ENCODE measurements around the gene KCNN2.
"Not testable (repeated sequence)": the region's sequence is repeated elsewhere in the genome, so short reads cannot be mapped to it uniquely, and the experiment has no call there.

Gene KCNN2

DNA sequence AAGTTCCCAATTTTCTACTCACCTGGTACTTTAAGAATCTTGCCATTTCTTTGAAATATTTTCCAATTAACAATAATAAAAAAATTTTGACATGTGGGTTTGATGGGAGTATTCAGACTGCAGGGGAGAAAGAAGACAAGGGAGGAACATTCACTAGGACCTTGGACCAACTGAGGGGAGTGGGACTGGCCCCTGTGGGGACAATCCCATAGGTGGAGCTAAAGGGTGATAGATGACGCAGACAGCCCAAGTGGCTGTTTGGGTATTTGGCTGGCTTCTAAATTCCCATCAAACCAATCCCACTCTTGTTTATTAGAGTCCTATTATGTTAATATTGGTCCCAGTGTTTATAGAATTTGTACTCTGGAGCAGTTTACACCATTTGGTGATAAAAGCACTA is 65.3 kb downstream of the KCNN2 start:
- no peak for DNase-seq

DNA sequence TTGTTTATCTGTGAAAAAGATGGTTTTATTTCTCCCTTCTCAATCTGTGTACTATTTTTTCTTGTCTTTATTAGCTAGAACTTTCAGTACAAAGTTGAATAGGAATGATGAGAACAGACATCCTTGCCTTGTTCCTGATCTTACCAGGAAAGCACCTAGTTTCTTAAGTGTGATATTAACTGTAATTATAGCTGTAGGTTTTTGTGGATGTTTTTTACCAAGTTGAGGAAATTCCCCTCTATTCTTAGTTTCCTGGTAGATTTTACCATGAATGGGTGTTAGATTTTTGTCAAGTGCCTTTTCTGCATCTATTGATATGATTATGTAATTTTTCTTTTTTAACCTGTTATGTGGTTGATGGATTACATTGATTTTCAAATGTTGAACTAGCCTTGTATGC is 68.7 kb downstream of the KCNN2 start:
- DNase-seq: no peak

DNA sequence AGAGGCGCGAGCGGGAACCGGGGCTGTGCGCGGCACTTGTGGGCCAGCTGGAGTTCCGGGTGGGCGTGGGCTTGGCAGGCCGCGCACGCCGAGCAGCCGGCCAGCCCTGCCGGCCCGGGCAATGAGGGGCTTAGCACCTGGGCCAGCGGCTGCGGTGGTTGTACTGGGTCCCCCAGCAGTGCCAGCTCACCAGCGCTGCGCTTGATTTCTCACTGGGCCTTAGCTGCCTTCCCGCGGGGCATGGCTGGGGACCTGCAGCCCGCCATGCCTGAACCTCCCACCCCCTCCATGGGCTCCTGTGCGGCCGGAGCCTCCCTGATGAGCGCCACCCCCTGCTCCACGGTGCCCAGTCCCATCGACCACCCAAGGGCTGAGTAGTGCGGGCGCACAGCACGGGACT is 70.8 kb downstream of the KCNN2 start:
- not testable (repeated sequence) for DNase-seq

DNA sequence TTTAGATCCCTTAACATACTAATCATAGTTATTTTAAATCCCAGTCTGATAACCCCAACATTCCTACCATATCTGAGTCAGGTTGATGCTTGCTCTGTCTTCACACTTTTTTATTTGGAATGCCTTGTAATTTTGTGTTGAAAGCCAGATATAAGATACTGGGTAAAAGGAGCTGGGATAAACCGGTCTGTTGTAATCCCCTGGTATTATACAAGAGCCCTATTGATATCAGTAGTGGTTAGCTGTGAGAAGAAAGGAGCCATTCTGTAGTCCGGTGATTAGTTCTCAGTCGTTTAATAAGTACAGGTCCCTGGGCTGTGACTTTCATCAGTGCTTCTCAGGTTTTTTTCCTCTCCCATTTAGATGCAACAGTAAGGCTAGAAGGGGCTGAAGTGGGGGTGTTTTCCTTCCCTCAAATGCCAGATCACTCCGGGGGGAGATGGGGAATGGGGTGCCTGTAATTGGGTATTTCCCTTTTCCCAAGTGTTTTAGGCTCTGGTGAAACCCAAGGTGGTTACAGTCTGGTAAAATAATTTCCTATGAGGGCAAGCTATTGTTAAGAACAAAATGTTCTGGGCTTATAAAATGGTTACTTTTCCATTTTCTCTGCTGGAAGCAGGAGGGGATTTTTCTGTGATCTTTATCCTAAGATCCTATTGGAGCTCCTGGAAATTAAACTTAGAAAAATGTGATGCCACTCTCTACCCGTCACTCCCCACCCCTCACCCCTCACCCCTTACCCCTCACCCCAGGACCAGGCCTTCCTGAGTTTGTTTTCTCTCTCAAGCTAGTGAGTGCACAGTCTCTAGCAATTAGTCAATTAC is 72.7 kb downstream of the KCNN2 start:
- DNase-seq: no peak

DNA sequence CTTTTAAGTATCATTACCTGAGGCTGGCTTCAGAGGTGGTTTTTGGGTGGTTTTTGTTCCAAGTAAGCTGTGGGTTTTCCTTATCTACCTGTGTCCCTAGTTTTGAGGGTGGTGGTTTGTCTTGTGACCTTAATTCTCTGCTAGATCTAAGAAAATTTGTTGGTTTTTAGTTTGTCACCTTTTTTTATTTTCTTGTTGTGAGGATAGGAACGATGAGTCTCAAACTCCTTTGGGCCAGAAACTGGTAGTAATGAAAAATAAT is 73.3 kb downstream of the KCNN2 start:
- no peak for DNase-seq

DNA sequence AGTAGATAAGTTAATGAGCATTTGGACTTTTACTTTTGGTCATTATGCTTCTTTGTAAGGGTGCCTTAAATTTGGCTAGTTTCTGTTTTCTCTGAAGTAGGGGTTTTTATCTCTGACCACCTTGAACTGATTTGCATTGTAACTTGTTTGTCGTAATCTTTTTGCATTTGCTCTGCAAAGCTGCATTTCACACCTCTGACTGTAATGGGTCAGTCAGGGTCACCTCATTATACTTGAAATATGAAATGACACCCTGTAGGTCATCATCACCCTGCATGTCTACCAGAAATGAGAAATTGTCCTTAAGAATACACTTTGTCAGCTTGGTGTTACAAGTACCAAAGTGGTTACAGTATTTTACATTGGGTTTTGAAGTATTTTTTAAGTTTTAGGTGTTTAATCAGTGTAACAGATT is 74.0 kb downstream of the KCNN2 start:
- no peak for DNase-seq

DNA sequence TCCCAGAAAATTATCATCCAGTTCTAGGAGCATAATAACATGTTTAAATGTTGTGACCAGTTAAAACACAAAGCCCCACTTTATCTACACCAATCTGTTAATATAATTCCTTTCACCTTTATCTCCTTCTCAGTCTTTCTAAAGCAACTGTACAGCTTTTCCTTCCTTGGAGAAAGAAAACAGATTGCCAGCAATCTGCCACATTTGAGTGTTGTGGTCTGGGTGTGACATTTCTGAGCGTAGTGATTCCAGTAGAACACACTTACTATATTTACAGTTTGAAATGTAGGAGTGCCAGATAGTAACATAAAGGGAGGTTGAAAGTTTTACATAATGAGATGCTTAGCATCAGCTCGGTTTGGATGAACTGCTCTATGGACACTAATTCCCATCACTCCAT is 76.1 kb downstream of the KCNN2 start:
- no peak for DNase-seq

DNA sequence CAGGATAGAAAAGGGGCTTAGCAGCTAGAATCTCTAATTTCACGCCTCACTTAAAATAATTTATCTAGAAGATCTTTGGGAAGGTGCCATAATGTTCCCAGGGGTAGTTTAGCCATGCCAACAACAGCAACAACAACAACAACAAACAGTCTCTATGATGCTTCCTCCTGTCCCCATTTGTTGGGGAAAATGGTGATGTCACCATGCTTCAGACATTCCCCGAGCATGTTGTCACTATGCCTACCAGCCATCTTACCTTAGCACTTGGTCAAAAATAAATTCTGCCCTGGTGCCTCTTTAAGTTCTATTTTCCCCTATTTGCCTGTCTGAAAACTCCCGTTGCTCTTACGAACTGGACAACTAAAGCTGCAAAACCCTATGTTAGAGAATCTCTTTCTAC is 76.6 kb downstream of the KCNN2 start:
- no peak for DNase-seq

DNA sequence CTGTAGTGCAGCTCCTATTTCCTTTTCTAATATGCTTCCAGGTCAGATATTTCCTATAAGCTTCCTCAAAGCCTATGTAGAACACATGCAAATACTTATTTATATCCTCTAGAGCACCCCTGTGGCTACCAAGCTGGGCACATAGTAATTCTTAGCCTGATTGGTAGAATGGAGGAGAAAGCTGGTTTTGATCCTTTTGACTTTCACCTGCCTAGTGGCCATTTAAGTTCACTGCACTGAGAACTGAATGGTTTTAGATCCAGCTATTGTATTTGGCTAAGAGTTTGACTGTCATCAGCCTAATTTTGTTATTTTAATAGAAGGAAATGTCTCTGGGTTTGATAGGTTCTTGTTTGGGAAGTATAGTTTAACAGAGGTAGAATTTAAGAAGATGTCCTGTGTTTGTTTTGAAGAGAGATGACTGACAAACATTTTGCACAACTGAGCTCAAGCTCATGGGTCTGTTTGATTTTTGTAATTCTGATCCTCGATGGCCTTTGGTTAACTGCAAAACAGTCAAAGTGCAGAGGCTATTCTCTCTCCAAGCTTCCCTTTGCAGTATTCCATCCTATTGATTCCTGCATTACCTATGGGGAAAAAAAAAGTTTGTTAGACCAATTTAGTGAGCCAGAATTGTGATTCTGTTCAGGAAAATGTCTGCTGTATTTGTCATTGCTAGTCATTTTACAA is 85.4 kb downstream of the KCNN2 start:
- no peak for DNase-seq

DNA sequence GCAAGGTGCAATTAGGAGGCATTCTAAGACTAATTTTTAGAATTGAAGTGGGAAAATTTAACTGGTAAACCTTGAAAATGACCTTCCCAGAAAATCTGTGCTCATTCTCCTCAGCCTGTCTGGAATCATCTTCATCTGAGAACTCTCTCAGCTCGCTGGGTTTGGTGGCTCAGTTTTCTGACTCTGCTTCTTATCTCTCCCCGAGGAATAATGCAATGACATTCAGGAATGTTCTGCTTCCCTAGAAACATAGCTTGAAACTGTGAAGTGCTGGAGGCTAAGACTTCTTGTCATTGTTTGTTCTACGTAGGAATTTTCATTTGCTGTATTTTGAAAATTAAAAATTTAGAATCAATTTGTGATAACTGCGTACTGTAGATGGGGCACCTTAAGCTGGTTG is 86.6 kb downstream of the KCNN2 start:
- no peak for DNase-seq

DNA sequence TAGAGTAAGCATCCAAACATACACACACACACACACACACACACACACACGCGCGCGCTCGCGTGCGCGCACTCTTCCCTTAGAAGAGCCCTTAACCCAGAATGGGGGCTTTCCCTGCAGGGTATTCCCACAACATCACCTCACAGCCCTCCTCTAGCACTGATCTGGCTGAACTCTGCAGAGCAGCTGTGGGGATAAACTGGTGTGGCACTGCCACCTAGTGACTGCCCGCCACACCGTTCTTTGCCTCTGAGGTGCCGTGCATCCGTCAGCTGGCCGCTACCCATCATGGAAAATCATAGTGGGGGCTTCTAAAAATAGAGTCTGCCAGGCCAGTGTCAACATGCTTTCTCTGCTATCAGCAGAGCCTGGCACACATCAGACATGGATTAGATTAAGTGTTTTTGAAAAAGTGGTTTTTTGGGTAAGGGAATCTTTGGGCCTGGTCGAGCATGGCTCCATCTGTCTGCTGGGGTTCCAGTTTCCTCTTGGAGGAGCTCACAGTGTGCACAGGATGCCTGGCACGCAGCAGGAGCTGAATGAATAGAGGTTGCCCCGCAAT is 88.1 kb downstream of the KCNN2 start:
- DNase-seq: no peak

DNA sequence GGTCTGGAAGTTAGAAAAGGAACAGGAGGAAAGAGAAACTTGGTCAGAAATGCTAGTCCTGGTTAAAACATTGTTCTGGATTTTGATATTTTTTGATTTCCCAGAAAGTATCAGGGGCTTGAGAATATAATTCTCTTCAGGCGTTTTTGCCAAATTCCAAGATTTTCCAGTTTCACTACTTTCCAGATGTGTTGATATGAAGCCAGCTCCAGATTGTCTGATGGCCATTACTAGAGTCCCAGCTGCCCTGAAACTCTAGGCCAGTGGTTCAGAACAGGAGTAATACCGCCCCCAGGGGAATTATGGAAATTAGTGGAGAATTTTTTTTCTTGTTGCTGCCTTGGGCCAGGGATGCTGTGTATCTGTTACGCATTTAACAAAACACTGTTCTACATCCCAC is 88.6 kb downstream of the KCNN2 start:
- no peak for DNase-seq

DNA sequence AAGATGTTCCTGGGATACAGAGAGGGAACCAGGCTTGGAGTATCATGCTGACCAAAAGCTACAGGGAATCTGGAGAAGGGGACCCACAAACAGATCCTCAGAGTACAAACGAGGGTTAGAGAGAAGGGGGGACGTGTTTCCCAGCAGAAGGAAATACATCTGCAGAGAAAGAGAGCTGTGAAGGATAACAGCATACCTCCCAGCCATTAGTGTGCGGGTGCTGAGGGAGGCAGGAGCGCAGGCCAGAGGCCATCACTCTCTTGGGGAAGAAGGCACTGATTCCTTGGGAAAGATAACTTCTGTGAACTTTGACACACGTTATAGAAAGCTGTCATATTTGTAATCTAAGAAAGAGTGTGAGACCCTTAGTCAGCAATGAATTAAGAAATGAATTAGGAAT is 96.9 kb downstream of the KCNN2 start:
- no peak for DNase-seq

DNA sequence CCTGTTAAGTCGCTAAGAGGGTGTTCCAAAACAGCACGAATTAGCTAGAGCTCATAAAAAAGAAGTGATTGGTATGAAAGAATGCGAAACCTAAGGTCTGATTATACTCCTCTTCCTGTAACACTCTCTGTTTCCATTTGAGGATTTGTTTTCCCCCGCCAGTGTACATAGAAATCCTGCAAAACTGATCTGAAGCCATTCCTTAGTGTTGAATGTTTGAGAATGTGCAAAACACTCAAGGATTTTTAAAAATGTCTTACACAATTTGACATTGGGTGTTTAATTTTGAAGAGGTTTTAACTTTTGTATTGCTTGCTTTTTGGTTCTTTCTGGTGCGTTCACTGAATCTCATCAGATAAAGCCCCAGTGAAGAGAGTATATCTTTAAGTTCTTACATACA is 105.3 kb downstream of the KCNN2 start:
- no peak for DNase-seq

DNA sequence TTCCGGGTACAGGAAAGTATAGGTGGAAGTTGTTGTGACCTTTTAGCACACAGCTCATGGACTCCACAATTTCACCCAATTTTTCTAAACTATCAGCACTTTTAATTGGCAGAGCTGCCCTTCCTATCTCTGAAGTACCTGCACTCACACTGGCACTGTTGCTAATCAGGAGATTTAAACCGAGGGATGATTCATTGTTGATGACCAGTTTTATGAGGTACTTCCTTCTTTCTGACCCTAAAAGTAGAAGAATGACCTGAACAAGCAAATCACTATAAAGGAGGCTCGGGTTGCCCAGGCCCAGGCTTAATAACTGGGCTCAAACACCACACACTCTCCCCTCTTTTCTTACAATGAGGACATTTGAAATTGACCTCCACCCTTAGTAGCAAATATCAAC is 105.9 kb downstream of the KCNN2 start:
- no peak for DNase-seq

DNA sequence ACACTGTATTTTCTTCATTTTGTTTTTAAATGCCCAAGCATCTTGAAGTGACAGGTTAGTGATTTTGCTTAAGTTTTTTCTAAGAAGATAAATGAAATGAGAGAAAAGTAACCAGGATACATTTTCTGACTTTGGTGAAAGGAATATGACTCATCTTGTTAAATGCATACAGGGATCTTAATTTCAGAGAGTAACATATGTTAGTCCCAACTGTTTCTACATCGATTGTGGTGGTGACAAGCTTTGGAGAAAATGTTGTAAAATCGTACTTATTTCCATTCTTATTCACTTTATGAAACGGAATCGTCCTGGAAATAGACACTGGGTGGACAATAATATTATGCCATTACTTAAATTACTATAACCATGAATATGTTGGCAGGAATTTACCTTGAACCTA is 107.5 kb downstream of the KCNN2 start:
- DNase-seq: no peak

DNA sequence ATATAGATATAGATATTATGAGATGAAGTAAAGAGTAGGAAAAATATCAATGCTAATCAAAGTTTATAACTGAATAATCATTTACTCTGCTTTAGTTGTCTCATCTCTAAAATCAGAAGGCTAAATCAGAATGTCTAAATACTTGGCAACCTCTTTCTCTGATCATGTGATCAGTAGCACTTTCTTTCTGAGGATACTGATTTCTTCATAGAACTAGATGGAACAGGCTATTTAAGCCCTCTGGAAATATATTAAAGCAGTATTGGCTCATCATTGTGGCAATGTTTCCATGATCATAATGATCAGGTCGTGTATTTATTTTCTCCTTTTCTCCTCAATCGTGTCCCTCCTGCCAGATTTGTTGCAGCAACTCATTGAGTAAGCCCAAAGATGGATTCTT is 109.7 kb downstream of the KCNN2 start:
- DNase-seq: no peak

DNA sequence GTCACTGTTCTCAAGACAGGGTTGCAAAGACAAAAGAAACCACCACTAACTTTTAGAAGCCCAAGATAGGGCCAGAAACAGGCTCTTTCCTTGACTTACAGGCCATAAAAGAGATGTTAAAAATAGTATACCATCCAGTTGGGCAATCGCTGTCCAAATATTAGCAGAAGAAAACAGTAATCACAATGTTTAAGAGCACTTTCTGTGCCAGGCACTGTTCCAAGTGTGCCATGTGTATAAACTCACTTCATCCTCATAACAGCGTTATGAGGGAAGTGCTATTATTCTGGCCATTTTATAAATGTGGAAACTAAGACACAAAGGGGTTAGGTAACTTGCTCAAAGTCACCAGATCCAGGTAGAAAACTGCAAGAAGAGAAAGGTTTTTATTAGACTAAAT is 111.7 kb downstream of the KCNN2 start:
- no peak for DNase-seq

DNA sequence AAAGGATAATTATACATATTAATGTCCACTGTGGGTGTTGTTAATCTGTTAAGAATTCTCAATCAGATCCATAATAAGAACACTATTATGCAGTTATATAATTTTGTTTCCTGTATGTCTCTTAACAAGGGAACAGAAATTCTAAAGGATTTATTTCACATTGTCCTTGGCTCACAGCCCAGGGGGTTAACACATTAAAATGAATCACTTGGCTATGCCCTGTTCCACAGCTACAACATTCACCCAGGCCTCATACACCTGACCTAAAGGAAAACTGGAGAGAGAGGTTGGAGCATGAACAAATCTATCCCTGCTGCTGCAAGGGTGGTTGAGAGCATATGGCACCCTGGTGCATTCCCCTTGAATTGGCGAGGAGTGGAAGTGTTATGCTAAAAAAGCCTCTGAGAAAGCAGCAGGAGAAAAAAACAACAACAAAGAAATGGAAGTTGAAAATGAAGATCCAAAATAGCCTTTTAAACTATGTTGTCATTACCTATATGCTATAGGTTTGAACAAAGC is 116.0 kb downstream of the KCNN2 start:
- no peak for DNase-seq

DNA sequence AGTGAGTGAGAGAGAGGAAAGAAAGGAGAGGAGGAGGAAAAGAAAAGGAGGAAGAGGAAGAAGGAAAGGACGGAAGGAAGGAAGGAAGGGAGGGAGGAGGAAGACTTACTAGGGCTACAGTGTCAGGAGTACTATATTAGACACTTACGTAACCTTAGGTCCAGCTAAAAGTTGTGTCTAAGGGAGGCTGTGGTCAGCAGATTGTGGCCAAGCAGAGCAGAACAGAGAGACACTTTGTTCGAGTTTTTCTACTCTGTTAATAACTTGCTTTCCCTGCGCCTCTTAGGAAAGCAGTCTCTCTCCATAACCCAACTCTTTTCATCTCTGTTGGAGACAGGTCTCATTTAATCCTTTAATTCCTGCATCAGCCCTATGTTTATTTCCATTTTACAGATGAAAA is 138.9 kb downstream of the KCNN2 start:
- no peak for DNase-seq

DNA sequence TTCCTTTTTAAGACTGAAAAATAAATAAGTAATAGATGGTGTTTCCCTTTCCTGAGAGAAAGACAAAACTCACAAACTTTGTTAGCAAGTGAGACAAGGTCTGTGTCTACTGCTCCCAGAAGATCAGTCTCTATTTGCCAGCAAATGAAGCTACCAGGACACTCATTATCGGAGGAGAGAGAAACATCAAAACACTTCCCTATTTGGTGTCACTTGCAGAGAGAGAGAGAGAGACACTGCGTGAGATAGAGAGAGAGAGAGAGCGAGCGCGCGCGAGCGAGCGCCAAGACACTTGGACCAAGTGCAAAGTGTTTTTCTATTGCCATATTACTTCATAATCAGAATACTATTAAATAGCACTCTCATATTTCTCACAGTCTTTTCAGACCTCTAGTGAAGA is 142.7 kb downstream of the KCNN2 start:
- no peak for DNase-seq

DNA sequence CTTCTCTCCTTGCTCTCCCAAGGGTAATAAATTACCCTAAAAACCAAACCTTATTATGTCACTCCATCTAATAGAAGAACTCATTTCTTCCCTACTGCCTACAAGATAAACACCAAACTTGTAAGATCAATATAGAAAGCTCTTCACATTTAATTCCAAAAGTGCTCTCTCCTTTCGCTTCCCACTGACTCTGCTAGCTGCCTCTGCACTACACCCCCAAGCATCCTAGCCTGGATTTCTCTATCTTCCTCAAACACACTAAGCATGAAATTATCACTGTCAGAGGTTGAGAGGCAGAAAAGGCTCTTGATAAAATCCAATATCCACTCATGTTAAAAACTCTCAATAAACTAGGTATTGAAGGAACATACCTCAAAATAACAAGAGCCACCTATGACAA is 162.4 kb downstream of the KCNN2 start:
- no peak for DNase-seq

DNA sequence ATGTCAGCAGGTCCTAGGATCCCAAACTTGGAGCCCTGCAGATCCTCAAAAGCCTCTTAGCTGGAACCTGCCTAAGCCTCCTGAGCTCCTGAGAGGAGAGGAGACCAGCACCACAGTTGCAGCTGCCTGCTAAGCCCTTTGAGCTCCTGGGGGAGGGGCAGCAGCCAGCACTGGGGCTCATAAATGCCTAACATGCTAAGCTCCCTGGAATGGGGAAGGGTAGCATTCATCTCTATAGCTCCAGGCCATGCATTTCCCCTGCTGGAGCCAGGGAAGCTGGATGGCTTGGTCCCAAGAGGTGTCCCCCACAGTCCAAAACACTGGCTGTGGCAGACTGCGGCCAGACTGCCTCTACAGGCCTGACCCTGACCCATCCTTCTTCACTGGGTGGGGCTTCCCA is 182.7 kb downstream of the KCNN2 start:
- DNase-seq: no peak

All from NCI-H187 (cell line).